Activated naive CD8-positive, alpha-beta T cell treated with anti-CD3 and anti-CD28 coated beads for 36 hours (primary cell): Measurements from ENCODE around the gene CASTOR1. TPM values are rescaled to one million over a fixed set of nuclear protein-coding genes. Genes with fewer than 3 reads are reported as not detected.
"Not testable (repeated sequence)": the region's sequence is repeated elsewhere in the genome, so short reads cannot be mapped to it uniquely, and the experiment has no call there.

Experiments used
- DNase-seq: peaks from one replicate; pipeline ENCODE4 v3.0.0; 2021
- H3K27ac Mint-ChIP-seq: one replicate; pipeline ENCODE4 v1.8.0; 2022; ENCODE audit warnings: mild to moderate bottlenecking, moderate library complexity, mixed read lengths
- H3K27me3 Mint-ChIP-seq: one replicate; pipeline ENCODE4 v1.8.0; 2022; ENCODE audit warnings: mild to moderate bottlenecking, mixed read lengths
- H3K36me3 Mint-ChIP-seq: one replicate; pipeline ENCODE4 v1.8.0; 2021; ENCODE audit warnings: mild to moderate bottlenecking, mixed read lengths
- H3K4me1 Mint-ChIP-seq: one replicate; pipeline ENCODE4 v1.8.0; 2021; ENCODE audit warnings: mixed read lengths
- H3K4me3 Mint-ChIP-seq: one replicate; pipeline ENCODE4 v1.8.0; 2022; ENCODE audit warnings: mild to moderate bottlenecking, moderate library complexity, mixed read lengths
- H3K9me3 Mint-ChIP-seq: one replicate; pipeline ENCODE4 v1.8.0; 2022; ENCODE audit warnings: mixed read lengths
- total RNA-seq, 2 experiments: library from RNA; stranded (reverse); gene quantifications; one replicate each; pipeline ENCODE4 v1.2.3, GENCODE V29; 2021

The CASTOR1 gene
- total RNA-seq: 1 to 10 TPM; 2.8 to 3.5 TPM

- Mint-ChIP-seq H3K4me1 (peaks cover 27% of the 10 kb centered on the region), H3K27me3 (no peaks in the 10 kb centered on the region), H3K36me3 (no peaks in the 10 kb centered on the region), H3K27ac (peak within 1 kb of the TSS; percentile 42), H3K9me3 (no peaks in the 10 kb centered on the region), H3K4me3 (peak within 1 kb of the TSS; percentile 78)
- peak; percentile 89 for DNase-seq
Observed at GRCh38 chr22:30289141-30289979, at the start of gene CASTOR1. TSS of gene CASTOR1 (minus strand) at chr22:30289505. CDS start at chr22:30289497, 8 bp downstream.

GRCh38 chr22:30338802-30339201, 49.5 kb upstream of the CASTOR1 start:
- no peak overlapping the region for H3K4me3 Mint-ChIP-seq
- no peaks in the 10 kb centered on the region for H3K9me3 Mint-ChIP-seq
- no peak overlapping the region for H3K27ac Mint-ChIP-seq
- H3K4me1 Mint-ChIP-seq: peaks cover 19% of the 10 kb centered on the region
- no peak for DNase-seq
- H3K27me3 Mint-ChIP-seq: no peaks in the 10 kb centered on the region
- H3K36me3 Mint-ChIP-seq: peaks cover 37% of the 10 kb centered on the region

GRCh38 chr22:30338341-30338740, 49.0 kb upstream of the CASTOR1 start:
- H3K4me3 Mint-ChIP-seq, DNase-seq, H3K27me3 Mint-ChIP-seq, H3K9me3 Mint-ChIP-seq: not testable (repeated sequence)
- H3K4me1 Mint-ChIP-seq: peaks cover 22% of the 10 kb centered on the region
- peak overlapping the region; percentile 48 for H3K27ac Mint-ChIP-seq
- peaks cover 35% of the 10 kb centered on the region for H3K36me3 Mint-ChIP-seq

- no peak for DNase-seq
- H3K4me3 Mint-ChIP-seq: no peak overlapping the region
- H3K36me3 Mint-ChIP-seq: peaks cover 35% of the 10 kb centered on the region
- H3K4me1 Mint-ChIP-seq: peaks cover 23% of the 10 kb centered on the region
- no peaks in the 10 kb centered on the region for H3K9me3 Mint-ChIP-seq
- H3K27ac Mint-ChIP-seq: no peak overlapping the region
- H3K27me3 Mint-ChIP-seq: no peaks in the 10 kb centered on the region
Observed at GRCh38 chr22:30337461-30337778, 48.1 kb upstream of the CASTOR1 start.

GRCh38 chr22:30336752-30337460, 47.6 kb upstream of the CASTOR1 start:
- no peaks in the 10 kb centered on the region for H3K9me3 Mint-ChIP-seq
- peaks cover 34% of the 10 kb centered on the region for H3K36me3 Mint-ChIP-seq
- H3K27ac Mint-ChIP-seq: peak overlapping the region; percentile 34
- H3K4me1 Mint-ChIP-seq: peaks cover 27% of the 10 kb centered on the region
- H3K27me3 Mint-ChIP-seq: no peaks in the 10 kb centered on the region
- no peak for DNase-seq
- H3K4me3 Mint-ChIP-seq: no peak overlapping the region

GRCh38 chr22:30335236-30335635, 45.9 kb upstream of the CASTOR1 start:
- no peaks in the 10 kb centered on the region for H3K27me3 Mint-ChIP-seq
- no peak for DNase-seq
- H3K4me1 Mint-ChIP-seq: peaks cover 27% of the 10 kb centered on the region
- H3K9me3 Mint-ChIP-seq: no peaks in the 10 kb centered on the region
- H3K4me3 Mint-ChIP-seq: no peak overlapping the region
- peak overlapping the region; percentile 65 for H3K27ac Mint-ChIP-seq
- H3K36me3 Mint-ChIP-seq: peaks cover 40% of the 10 kb centered on the region

- no peak for DNase-seq
- no peak overlapping the region for H3K4me3 Mint-ChIP-seq
Observed at GRCh38 chr22:30334646-30335045, 45.3 kb upstream of the CASTOR1 start.

GRCh38 chr22:30333707-30334087, 44.4 kb upstream of the CASTOR1 start:
- Mint-ChIP-seq H3K27me3 (no peaks in the 10 kb centered on the region), H3K4me3 (no peak overlapping the region), H3K9me3 (no peaks in the 10 kb centered on the region), H3K27ac (no peak overlapping the region), H3K36me3 (peaks cover 31% of the 10 kb centered on the region), H3K4me1 (peaks cover 27% of the 10 kb centered on the region)
- DNase-seq: no peak

More at GRCh38 chr22:30334646-30335045, 45.3 kb upstream of the CASTOR1 start:
- H3K9me3 Mint-ChIP-seq: no peaks in the 10 kb centered on the region
- peaks cover 27% of the 10 kb centered on the region for H3K4me1 Mint-ChIP-seq
- peak overlapping the region; percentile 65 for H3K27ac Mint-ChIP-seq
- H3K27me3 Mint-ChIP-seq: no peaks in the 10 kb centered on the region
- H3K36me3 Mint-ChIP-seq: peaks cover 35% of the 10 kb centered on the region

- Mint-ChIP-seq H3K27me3 (no peaks in the 10 kb centered on the region), H3K9me3 (no peaks in the 10 kb centered on the region), H3K4me3 (no peak overlapping the region), H3K27ac (peak overlapping the region; percentile 42), H3K36me3 (peaks cover 29% of the 10 kb centered on the region), H3K4me1 (peaks cover 27% of the 10 kb centered on the region)
- no peak for DNase-seq
Observed at GRCh38 chr22:30332994-30333706, 43.8 kb upstream of the CASTOR1 start.

- Mint-ChIP-seq H3K36me3 (peaks cover 29% of the 10 kb centered on the region), H3K9me3 (no peaks in the 10 kb centered on the region), H3K4me3 (no peak overlapping the region), H3K27ac (peak overlapping the region; percentile 42), H3K27me3 (no peaks in the 10 kb centered on the region), H3K4me1 (peaks cover 31% of the 10 kb centered on the region)
- no peak for DNase-seq
Observed at GRCh38 chr22:30332551-30332950, 43.2 kb upstream of the CASTOR1 start.

GRCh38 chr22:30328466-30329049, 39.3 kb upstream of the CASTOR1 start:
- peaks cover 13% of the 10 kb centered on the region for H3K36me3 Mint-ChIP-seq
- peaks cover 42% of the 10 kb centered on the region for H3K4me1 Mint-ChIP-seq
- H3K27ac Mint-ChIP-seq: no peak overlapping the region
- no peaks in the 10 kb centered on the region for H3K27me3 Mint-ChIP-seq
- no peaks in the 10 kb centered on the region for H3K9me3 Mint-ChIP-seq
- no peak for DNase-seq
- H3K4me3 Mint-ChIP-seq: no peak overlapping the region

- Mint-ChIP-seq H3K27ac (peak overlapping the region; percentile 89), H3K4me1 (peaks cover 47% of the 10 kb centered on the region)
Observed at GRCh38 chr22:30327864-30328345, 38.6 kb upstream of the CASTOR1 start.

GRCh38 chr22:30326706-30327362, 37.5 kb upstream of the CASTOR1 start, which contains the start of gene TBC1D10A:
TSS of gene TBC1D10A (minus strand) at chr22:30326941. CDS start at chr22:30326881, 60 bp downstream.
- Mint-ChIP-seq H3K27me3 (no peaks in the 10 kb centered on the region), H3K4me1 (peaks cover 46% of the 10 kb centered on the region), H3K27ac (peak within 1 kb of the TSS; percentile 89), H3K36me3 (peaks cover 10% of the 10 kb centered on the region), H3K4me3 (peak within 1 kb of the TSS; percentile 89), H3K9me3 (no peaks in the 10 kb centered on the region)
- DNase-seq: peak; percentile 95

More at GRCh38 chr22:30327864-30328345, 38.6 kb upstream of the CASTOR1 start:
- Mint-ChIP-seq H3K36me3 (peaks cover 13% of the 10 kb centered on the region), H3K4me3 (peak overlapping the region; percentile 78), H3K27me3 (no peaks in the 10 kb centered on the region), H3K9me3 (no peaks in the 10 kb centered on the region)
- no peak for DNase-seq

GRCh38 chr22:30326255-30326705, 37.0 kb upstream of the CASTOR1 start:
- peak overlapping the region; percentile 89 for H3K4me3 Mint-ChIP-seq
- no peak for DNase-seq
- peaks cover 9% of the 10 kb centered on the region for H3K36me3 Mint-ChIP-seq
- peak overlapping the region; percentile 72 for H3K27ac Mint-ChIP-seq
- H3K27me3 Mint-ChIP-seq: no peaks in the 10 kb centered on the region
- no peaks in the 10 kb centered on the region for H3K9me3 Mint-ChIP-seq
- peaks cover 50% of the 10 kb centered on the region for H3K4me1 Mint-ChIP-seq
